ENCODE data around the gene WWOX. TPM values are rescaled to one million over a fixed set of nuclear protein-coding genes. Genes with fewer than 3 reads are reported as not detected.

The WWOX gene
- total and polyA plus RNA-seq, 2 of the 4 experiments (the other 2 are of a cell fraction), result 2.7 to 5.4 TPM

DNA sequence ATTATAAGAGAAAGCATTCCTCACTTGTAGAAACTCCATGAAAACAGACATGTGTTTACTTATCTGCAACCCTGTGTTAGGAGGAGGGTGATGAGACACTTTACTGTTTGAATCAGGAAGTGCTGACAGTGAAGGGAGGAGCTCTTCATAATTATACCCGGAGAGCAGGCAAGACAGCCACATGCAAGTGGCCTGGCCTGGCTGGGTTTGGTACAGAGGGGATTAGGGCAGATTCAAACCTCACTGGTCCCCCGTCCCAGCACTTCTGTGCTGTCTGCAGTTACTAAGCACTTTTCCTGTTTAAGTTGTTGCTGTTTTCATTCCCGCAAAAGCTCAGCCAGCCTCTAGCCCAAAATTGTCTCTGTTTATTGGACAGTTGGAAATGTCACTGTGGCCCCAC is 78.5 kb downstream of the WWOX start:
- Histone ChIP-seq H4K8ac (ENCODE audit: low read depth in 2 of 2, low read length in 2 of 2) (no peak overlapping the region), H3K4me2 (ENCODE audit: low read depth, low read length) (no peak overlapping the region), H3K4me1 (ENCODE audit: control insufficient read depth, insufficient read depth, low read length) (peaks cover 2% of the 10 kb centered on the region; the same call in 1 of the 2 replicates), H2BK20ac (ENCODE audit: low read depth, low read length) (no peak overlapping the region), H3K56ac (ENCODE audit: extremely low read depth, insufficient read depth, low read length) (no peak overlapping the region), H3K9me1 (ENCODE audit: insufficient read depth, low read length) (no peaks in the 10 kb centered on the region), H3K4ac (ENCODE audit: low read depth, low read length) (no peak overlapping the region), H3K79me1 (ENCODE audit: low read depth in 1 of 2, low read length in 2 of 2) (no peaks in the 10 kb centered on the region), H2AK9ac (replicated peaks; ENCODE audit: low read depth, low read length, poor library complexity) (no peak overlapping the region), H2BK15ac (ENCODE audit: low read depth, low read length) (no peak overlapping the region), H3K36me3 (ENCODE audit: control insufficient read depth, insufficient read depth, low read length) (no peaks in the 10 kb centered on the region), H3K27ac (ENCODE audit: insufficient read depth, low read length) (no peak overlapping the region), H3K18ac (ENCODE audit: low read depth, low read length) (no peak overlapping the region; the same call in 1 of the 2 replicates), H2AK5ac (ENCODE audit: low read depth, low read length) (no peak overlapping the region), H2BK120ac (ENCODE audit: low read depth, low read length) (no peak overlapping the region), H2BK5ac (ENCODE audit: low read depth, low read length, poor library complexity, severe bottlenecking) (no peak overlapping the region), H3K4me3 (ENCODE audit: insufficient read depth, low read depth, low read length) (no peak overlapping the region), H3K9ac (ENCODE audit: low read depth, low read length) (no peak overlapping the region), H3K23ac (ENCODE audit: low read depth, low read length) (no peak overlapping the region), H3K14ac (replicated peaks; ENCODE audit: low read depth, low read length) (no peak overlapping the region), H4K91ac (ENCODE audit: insufficient read depth, low read depth, low read length) (no peak overlapping the region), H2AFZ (replicated peaks; ENCODE audit: low read length, poor library complexity) (no peak overlapping the region), H3K27me3 (ENCODE audit: control insufficient read depth, insufficient read depth, low read length) (peaks cover 3% of the 10 kb centered on the region; the same call in 1 of the 2 replicates), H4K20me1 (ENCODE audit: insufficient read depth, low read length) (no peaks in the 10 kb centered on the region), H3K9me3 (ENCODE audit: control insufficient read depth, insufficient read depth, low read length) (peaks cover 4% of the 10 kb centered on the region; the same call in 1 of the 2 replicates), H4K5ac (ENCODE audit: low read depth, low read length) (no peak overlapping the region; the same call in 1 of the 2 replicates)
- WGBS, 2 experiments (ENCODE audit: extremely low coverage in 2 of 2, insufficient read length in 1 of 2), result no CpG with 5 or more reads among the region's 3 CpGs
- dilution Hi-C loops (cut with HindIII; ENCODE audit: low sequenced_read_pairs, unreplicated experiment), result no loop called here
- DNase-seq (no peak), ATAC-seq (ENCODE audit: low read depth) (peak; percentile 81)
- in situ Hi-C loops (cut with MboI; ENCODE audit: low sequenced_read_pairs), result no loop called here
- no TSS peak for BruUV-seq (replicated peaks)
- TF ChIP-seq POLR2A (IDR thresholded peaks at IDR 0.05; ENCODE audit: low read depth, low read length) (no peak), MAZ (IDR thresholded peaks at IDR 0.05; ENCODE audit: borderline replicate concordance, low read depth, low read length) (no peak), RFX5 (IDR thresholded peaks at IDR 0.05; ENCODE audit: low read depth, low read length) (no peak), NFE2L2 (IDR thresholded peaks at IDR 0.05; ENCODE audit: low read depth, low read length) (no peak), RCOR1 (IDR thresholded peaks at IDR 0.05; ENCODE audit: insufficient replicate concordance, low read length) (no peak), FOS (IDR thresholded peaks at IDR 0.05; ENCODE audit: low read depth, low read length) (no peak), MXI1 (IDR thresholded peaks at IDR 0.05; ENCODE audit: borderline replicate concordance, low read depth, low read length) (no peak), CHD1 (IDR thresholded peaks at IDR 0.05; ENCODE audit: low read depth, low read length) (no peak), CEBPB (IDR thresholded peaks at IDR 0.05; ENCODE audit: low read depth, low read length) (no peak), RAD21 (IDR thresholded peaks at IDR 0.05; ENCODE audit: low read length) (no peak), BHLHE40 (IDR thresholded peaks at IDR 0.05; ENCODE audit: low read depth, low read length) (no peak), MAFK (IDR thresholded peaks at IDR 0.05; ENCODE audit: low read depth, low read length) (no peak), SMC3 (IDR thresholded peaks at IDR 0.05; ENCODE audit: low read depth, low read length) (no peak)
- TF ChIP-seq, protein P1, sequence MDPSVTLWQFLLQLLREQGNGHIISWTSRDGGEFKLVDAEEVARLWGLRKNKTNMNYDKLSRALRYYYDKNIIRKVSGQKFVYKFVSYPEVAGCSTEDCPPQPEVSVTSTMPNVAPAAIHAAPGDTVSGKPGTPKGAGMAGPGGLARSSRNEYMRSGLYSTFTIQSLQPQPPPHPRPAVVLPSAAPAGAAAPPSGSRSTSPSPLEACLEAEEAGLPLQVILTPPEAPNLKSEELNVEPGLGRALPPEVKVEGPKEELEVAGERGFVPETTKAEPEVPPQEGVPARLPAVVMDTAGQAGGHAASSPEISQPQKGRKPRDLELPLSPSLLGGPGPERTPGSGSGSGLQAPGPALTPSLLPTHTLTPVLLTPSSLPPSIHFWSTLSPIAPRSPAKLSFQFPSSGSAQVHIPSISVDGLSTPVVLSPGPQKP (IDR thresholded peaks at IDR 0.05; ENCODE audit: borderline replicate concordance, low read depth, low read length), result no peak
- TF ChIP-seq, protein P2, sequence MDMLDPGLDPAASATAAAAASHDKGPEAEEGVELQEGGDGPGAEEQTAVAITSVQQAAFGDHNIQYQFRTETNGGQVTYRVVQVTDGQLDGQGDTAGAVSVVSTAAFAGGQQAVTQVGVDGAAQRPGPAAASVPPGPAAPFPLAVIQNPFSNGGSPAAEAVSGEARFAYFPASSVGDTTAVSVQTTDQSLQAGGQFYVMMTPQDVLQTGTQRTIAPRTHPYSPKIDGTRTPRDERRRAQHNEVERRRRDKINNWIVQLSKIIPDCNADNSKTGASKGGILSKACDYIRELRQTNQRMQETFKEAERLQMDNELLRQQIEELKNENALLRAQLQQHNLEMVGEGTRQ (IDR thresholded peaks at IDR 0.05; ENCODE audit: low read depth, low read length), result no peak
- TF ChIP-seq, protein P3, sequence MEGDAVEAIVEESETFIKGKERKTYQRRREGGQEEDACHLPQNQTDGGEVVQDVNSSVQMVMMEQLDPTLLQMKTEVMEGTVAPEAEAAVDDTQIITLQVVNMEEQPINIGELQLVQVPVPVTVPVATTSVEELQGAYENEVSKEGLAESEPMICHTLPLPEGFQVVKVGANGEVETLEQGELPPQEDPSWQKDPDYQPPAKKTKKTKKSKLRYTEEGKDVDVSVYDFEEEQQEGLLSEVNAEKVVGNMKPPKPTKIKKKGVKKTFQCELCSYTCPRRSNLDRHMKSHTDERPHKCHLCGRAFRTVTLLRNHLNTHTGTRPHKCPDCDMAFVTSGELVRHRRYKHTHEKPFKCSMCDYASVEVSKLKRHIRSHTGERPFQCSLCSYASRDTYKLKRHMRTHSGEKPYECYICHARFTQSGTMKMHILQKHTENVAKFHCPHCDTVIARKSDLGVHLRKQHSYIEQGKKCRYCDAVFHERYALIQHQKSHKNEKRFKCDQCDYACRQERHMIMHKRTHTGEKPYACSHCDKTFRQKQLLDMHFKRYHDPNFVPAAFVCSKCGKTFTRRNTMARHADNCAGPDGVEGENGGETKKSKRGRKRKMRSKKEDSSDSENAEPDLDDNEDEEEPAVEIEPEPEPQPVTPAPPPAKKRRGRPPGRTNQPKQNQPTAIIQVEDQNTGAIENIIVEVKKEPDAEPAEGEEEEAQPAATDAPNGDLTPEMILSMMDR (conservative IDR thresholded peaks at IDR 0.05; ENCODE audit: low read depth, low read length), result no peak
- intact Hi-C loops (cut with micrococcal nuclease), result no loop called here
- CTCF ChIA-PET, result no interaction called here
- POLR2A ChIA-PET (ENCODE audit: unreplicated experiment), result interaction anchor here (0.5 kb wide), 1 partner anchor 426 kb away, joined by 6 read pairs; no protein-coding TSS in a partner anchor
